Midbrain (tissue), 1 donor: ENCODE results near the gene PITRM1.

Source experiments
- DNase-seq: peaks from one replicate; lab custom pipeline; 2025; lab: John Stamatoyannopoulos, UW

PITRM1 gene

GRCh38 chr10:3102720-3103427 lies 69.7 kb downstream of the PITRM1 start:
- DNase-seq = peak; percentile 21

DNA sequence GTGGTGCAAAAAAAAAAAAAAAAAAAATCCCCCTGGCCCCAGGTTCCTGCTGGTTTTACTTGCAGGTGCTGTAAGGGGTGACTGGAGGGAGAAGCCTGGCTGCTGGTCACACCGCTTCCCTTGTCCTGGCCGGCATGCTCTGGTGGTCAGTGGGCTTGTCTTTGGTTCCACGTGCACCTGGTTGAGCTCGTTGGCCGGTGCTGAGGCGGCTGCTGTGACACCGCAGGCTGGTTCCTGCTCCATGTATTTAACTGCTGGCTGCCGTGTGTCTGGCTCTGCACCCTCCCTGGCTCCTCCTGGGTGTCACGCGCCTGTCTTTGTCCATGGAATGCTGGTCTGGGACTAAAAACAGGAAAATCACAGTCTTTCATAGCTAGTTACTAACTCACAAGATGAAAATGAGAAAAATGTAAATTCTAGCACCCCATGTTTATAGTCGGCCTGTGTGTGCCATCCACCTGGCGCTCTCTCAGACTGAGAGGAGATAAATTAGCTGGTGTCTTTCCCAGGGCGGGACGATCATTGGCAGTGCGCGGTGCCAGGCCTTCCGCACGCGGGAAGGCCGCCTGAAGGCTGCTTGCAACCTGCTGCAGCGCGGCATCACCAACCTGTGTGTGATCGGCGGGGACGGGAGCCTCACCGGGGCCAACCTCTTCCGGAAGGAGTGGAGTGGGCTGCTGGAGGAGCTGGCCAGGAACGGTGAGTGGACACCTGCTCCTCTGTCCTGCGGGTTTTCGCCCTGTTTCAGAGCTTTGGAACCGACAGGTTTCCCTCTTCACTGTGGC lies 71.5 kb downstream of the PITRM1 start:
- DNase-seq = no peak

DNA sequence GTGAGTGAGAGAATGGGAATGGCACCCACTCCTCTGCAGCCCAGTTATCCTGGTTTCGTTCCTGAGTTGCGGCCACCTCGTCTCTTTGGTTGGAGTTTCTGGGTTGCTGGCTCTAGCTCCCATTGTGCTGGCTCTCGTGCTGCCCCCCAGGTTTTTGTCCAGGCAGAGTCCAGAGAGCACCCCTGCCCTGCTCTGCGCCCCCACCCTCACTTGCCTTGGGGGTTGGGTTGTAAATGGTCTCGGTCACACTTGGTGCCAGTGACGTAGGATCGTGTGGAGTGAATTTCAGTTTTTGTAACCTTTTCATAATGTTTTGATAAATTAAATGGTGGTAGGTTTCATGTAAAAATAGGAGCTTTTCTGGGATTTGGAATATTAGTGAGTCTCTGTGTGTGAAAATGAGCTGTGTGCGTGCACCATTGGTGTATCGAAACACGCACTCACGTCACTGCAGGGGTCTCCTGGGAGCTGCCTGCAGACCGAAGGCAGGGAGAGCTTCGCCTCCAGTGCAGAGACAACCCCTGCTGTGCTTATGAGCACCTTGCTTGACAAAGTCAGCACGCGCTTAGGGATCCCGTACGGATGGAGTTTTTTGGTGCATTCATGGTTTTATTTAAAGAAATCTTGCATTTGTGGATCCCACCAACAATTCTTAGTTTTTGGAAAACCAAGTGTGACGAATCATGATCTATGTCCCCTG lies 72.3 kb downstream of the PITRM1 start:
- no peak for DNase-seq

DNA sequence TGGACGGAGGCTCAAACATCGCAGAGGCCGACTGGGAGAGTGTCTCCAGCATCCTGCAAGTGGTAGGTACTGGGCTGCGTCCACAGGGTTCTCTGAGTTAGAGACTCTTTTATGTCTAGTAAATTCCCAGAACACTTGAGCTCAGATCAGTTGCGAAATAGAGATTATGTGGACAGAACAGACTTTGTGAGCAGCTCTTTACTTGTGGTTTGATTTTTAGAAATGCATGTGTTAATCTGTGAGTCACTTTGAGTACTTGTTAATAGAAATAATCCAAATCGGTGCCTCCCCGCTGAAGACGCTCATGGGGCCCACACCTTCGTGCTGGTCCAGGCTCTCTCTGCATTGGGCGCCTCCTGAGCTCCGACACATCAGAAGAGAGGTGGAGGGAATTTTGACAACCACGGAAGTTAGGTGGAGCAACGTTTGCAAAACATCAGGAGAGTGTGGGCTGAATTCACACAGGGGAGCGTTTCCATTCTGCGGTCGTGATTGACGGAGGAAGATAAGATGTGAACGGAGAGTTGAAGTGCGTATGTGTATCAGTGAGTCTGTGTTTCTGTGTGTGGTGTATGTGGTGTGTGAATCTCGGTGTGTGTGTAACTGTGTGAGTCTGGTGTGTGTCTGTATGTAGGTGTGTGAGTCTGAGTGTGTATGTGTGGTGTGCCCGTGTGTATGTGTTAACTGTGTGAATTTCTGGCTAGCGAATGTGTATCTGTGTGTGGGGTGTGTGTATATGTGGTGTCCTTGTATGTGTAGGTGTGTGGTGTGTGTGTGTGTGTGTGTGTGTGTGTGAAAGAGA lies 73.1 kb downstream of the PITRM1 start:
- no peak for DNase-seq

DNA sequence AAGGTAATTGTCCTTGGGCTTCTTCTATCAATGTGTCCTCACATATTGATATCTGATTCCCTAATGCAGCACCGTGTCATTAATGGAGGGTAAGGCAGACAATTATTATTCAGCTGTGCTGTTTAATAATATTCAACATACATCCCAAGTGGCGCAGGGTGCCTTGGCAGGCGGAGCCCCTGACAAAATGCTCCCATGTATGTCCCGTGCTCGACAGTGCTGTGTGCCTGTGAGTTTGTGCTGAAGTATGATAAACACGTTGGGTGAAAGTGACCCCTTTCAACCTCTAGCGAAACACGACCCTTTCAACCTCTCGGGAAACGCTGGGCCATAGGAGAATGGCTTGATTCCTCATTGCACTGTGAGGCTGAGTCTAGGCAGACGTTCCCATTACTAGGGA lies 73.9 kb downstream of the PITRM1 start:
- DNase-seq = no peak

GRCh38 chr10:3097160-3097559 lies 75.4 kb downstream of the PITRM1 start:
- no peak for DNase-seq

- DNase-seq = no peak
These were observed 76.4 kb downstream of the PITRM1 start for GRCh38 chr10:3096149-3096548.

- DNase-seq = no peak
These were observed 77.0 kb downstream of the PITRM1 start for GRCh38 chr10:3095373-3096139.

DNA sequence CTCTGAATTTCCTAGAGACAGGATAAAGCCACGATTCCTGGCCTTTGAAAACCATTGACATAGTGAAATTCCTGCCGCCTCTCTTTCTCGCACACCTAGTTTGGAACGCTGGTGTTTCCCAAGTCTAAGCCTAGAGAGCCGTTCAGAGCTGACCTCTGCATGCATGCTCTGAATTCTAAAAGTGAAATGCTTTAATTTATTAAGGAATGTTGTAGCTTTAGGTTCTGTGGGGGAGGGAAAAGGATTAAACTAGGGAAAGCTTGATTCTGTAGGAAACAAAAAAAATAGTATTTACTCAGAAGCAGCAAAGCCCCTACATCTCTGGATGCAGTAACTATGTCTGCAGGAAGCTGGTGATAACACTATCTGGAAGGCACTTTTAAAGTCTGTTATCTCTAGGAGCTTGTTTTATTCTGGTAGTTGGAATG lies 78.0 kb downstream of the PITRM1 start:
- no peak for DNase-seq

DNA sequence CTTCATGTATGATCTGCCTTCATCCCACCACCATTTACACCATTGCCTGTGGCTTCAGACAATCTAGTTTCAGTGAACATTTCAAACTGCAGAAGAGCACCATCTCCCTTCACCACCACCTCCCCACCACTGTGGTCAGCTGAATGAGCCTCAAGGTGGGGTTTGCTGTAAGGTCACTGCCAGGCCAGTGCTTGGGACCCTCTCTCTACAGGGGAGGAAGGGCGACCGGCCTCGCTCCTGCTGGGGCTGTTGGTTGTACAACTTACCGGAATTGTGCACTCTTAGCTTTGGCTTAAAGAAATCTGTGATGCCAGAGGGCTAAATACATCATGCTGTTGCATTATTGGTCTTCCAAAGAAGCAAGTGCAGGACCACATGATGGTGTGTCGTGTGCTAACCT lies 78.6 kb downstream of the PITRM1 start:
- DNase-seq = no peak

- no peak for DNase-seq
These were observed 80.7 kb downstream of the PITRM1 start for GRCh38 chr10:3091921-3092320.

GRCh38 chr10:3090914-3091787 lies 81.4 kb downstream of the PITRM1 start:
- DNase-seq = peak; percentile 65

DNA sequence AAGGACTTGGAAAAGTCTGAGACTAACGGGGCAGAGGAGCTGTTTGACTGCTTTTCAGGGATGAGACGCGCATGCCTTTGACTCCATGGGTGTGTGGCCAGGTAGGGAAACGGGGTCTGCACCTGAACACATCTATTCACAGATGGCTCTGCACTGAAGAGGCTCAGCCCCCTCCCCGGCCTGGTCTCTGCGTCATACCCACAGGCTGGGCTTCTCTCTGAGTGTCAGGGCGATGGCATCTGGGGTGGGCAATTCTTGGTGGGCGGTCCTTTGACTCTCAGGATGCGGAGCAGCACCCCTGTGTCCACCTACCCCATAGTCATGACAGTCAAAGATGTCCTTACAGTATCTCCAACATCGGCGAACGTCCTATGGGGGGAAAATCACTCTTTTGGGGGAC lies 82.2 kb downstream of the PITRM1 start:
- DNase-seq = no peak
